HG03521 (cell line): Measurements from ENCODE around the gene CENPS.

Experiments
- ATAC-seq: cut with Tn5 transposase; IDR thresholded peaks from one replicate; pipeline ENCODE4 v1.9.1; 2021; ENCODE audit warnings: mild to moderate bottlenecking, moderate library complexity; ENCODE audit not compliant: unreplicated experiment

CENPS gene

DNA sequence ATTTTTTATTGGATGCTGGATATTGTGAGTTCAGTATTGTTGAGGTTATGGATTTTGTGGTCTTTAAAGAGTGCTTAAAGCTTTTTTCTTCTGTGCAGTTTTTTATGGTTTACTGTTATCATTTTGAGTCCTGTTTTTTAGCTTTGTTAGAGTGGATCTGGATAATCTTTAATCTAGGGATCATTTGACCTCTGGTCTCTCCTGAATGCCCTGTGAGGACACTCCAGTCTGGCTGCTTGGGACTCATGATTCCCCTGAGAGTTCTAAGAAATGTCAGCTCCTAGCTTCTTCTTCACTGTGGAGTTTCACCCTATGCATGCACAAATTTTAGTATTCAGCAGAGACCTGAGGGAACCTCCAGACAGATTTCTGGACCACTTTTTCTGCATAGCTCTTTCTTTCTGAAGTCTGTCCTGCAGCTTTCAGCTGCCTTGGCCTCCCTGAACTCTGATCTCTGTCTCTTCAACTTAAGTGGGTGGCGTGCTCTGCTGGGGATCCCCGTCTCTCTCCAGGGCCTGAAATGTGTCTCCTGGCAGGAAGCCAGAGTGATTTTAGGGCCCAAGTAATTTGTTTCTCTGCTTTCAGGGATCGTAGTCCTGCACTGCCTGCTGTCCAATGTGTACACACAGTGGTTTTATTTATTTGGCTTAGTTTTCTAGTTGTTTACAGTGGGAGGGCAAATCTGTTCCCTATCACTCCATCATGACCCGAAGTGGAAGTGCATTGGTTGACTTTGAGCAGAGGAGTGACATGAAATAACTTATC lies 59.2 kb downstream of the CENPS start:
- no peak for ATAC-seq

DNA sequence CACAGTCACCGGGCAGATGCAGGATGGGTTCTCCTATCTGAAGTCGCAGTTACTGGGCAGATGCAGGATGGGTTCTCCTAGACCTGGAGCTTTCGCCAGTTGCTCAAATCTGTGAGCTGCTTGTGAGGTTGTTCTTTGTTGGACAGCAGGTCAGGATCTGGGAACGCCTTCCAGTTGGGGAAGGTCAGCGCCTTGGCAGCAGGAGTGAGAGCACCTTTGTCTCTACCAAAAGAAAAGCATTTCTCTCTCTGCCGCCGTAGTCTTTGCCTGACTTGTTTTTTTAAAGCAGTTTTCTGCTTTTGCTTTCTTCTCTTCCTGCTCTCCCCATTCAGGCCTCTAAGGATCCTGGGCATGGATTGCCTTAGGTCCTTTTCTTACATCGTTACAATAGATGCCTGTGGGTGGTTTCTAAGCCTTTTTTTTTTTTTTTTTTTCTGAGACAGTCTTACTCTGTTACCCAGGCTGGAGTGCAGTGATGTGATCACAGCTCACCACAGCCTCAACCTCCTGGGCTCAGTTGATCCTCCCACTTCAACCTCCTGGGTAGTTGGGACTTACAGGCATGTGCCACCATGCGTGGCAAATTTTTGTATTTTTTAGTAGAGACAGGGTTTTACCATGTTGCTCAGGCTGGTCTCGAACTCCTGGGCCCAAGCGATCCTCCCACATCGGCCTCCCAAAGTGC lies 60.2 kb downstream of the CENPS start:
- no peak for ATAC-seq
